Fibroblast of the aortic adventitia (primary cell): ENCODE results near the gene RANBP3. TPM values are rescaled to one million over a fixed set of nuclear protein-coding genes. Genes with fewer than 3 reads are reported as not detected.
"Not testable (repeated sequence)": the region's sequence is repeated elsewhere in the genome, so short reads cannot be mapped to it uniquely, and the experiment has no call there.

Source experiments
- DNase-seq: peaks from one replicate; pipeline ENCODE4 v3.0.0-alpha.2; 2010; ENCODE audit warnings: low read depth
- H3K4me3 ChIP-seq: 2 replicates; pipeline ENCODE4 v1.5.1; 2011; ENCODE audit warnings: low read depth, mild to moderate bottlenecking, control low read depth, low read length, moderate library complexity
- CTCF ChIP-seq: IDR thresholded peaks from 2 replicates; pipeline ENCODE4 v1.5.1; 2011; ENCODE audit warnings: mild to moderate bottlenecking, low read length, control low read depth, inconsistent platforms; ENCODE audit not compliant: insufficient read depth
- total RNA-seq: library from RNA; depleted of rRNA; stranded (reverse); fragments of >200 nt; gene quantifications from 2 replicates; pipeline ENCODE4 v1.2.3, GENCODE V29; 2012; ENCODE audit warnings: low replicate concordance

Gene RANBP3
- total RNA-seq, 1 donor, result 58.0 TPM

GRCh38 chr19:6006896-6007295 lies 29.0 kb upstream of the RANBP3 start:
- no peak overlapping the region for H3K4me3 ChIP-seq
- TF ChIP-seq CTCF, result no peak
- no peak for DNase-seq

GRCh38 chr19:6006070-6006446 lies 28.1 kb upstream of the RANBP3 start:
- not testable (repeated sequence) for H3K4me3 ChIP-seq, DNase-seq

- DNase-seq, result no peak
- H3K4me3 ChIP-seq, result no peak overlapping the region
- TF ChIP-seq CTCF, result no peak
Measured at GRCh38 chr19:6005321-6006069, 27.6 kb upstream of the RANBP3 start.

- DNase-seq, result no peak
- TF ChIP-seq CTCF, result no peak
- H3K4me3 ChIP-seq, result no peak overlapping the region
Measured at GRCh38 chr19:6003976-6004375, 26.0 kb upstream of the RANBP3 start.

- no peak for TF ChIP-seq CTCF
- no peak overlapping the region for H3K4me3 ChIP-seq
- DNase-seq, result no peak
Measured at GRCh38 chr19:6002591-6002990, 24.7 kb upstream of the RANBP3 start.

GRCh38 chr19:6000228-6000847 lies 22.4 kb upstream of the RANBP3 start:
- TF ChIP-seq CTCF, result no peak
- no peak overlapping the region for H3K4me3 ChIP-seq
- DNase-seq, result no peak

- DNase-seq, result no peak
- no peak overlapping the region for H3K4me3 ChIP-seq
- no peak for TF ChIP-seq CTCF
Measured at GRCh38 chr19:5999693-6000092, 21.8 kb upstream of the RANBP3 start.
